CD4-positive, alpha-beta T cell (primary cell): Measurements from ENCODE around the gene NAV2. TPM values are rescaled to one million over a fixed set of nuclear protein-coding genes. Genes with fewer than 3 reads are reported as not detected.

Experiments used
- ATAC-seq: fragments of 200-7000 bp; cut with Tn5 transposase; one replicate; pipeline ENCODE4 v1.10.0; 2022; ENCODE audit warnings: mild to moderate bottlenecking; ENCODE audit not compliant: poor library complexity
- CTCF ChIA-PET: fragments of 350-600 bp; sonication (Branson Sonifier 250); formaldehyde crosslinking; loops from one replicate; lab custom pipeline; 2021; ENCODE audit warnings: antibody characterized with exemption, inconsistent platforms; lab: Charles Lee
- POLR2A ChIA-PET: fragments of 350-600 bp; sonication (Branson Sonifier 250); formaldehyde crosslinking; loops from one replicate; lab custom pipeline; 2021; ENCODE audit warnings: antibody characterized with exemption, inconsistent platforms; lab: Charles Lee
- DNase-seq, 14 experiments: peaks; one replicate each; pipeline ENCODE4 v3.0.0-alpha.2; 2013 to 2020; ENCODE audit warnings: mixed read lengths in 2 of 14
- H3K27ac ChIP-seq, 2 donors: one replicate each; pipeline versions ENCODE4 v1.5.1 to v1.7.0; 2013; ENCODE audit warnings: low read length in 2 of 2, low read depth in 1 of 2, mild to moderate bottlenecking in 1 of 2
- H3K27me3 ChIP-seq, 2 experiments: 1 replicate in 1 of 2; 2 replicates in 1 of 2; pipeline versions ENCODE4 v1.6.1 to v1.7.0; 2013; ENCODE audit warnings: low read length in 2 of 2, control low read depth in 1 of 2, mild to moderate bottlenecking in 1 of 2, moderate library complexity in 1 of 2; ENCODE audit not compliant: insufficient read depth in 2 of 2, control insufficient read depth in 1 of 2
- H3K36me3 ChIP-seq: one replicate; pipeline ENCODE4 v1.6.1; 2013; ENCODE audit warnings: low read length, control low read depth; ENCODE audit not compliant: insufficient read depth
- H3K4me1 ChIP-seq: one replicate; pipeline ENCODE4 v1.6.1; 2013; ENCODE audit warnings: low read length, control low read depth; ENCODE audit not compliant: insufficient read depth
- H3K4me3 ChIP-seq: one replicate; pipeline ENCODE4 v1.5.1; 2013; ENCODE audit warnings: mild to moderate bottlenecking, low read length, moderate library complexity
- H3K9me3 ChIP-seq, 2 experiments: 1 replicate in 1 of 2; 2 replicates in 1 of 2; pipeline versions ENCODE4 v1.6.1 to v1.7.0; 2013; ENCODE audit warnings: low read length in 2 of 2, mild to moderate bottlenecking in 2 of 2, control low read depth in 1 of 2, moderate library complexity in 1 of 2; ENCODE audit not compliant: control insufficient read depth in 1 of 2, insufficient read depth in 1 of 2
- H3K27ac Mint-ChIP-seq: one replicate; pipeline ENCODE4 v1.8.0; 2020; ENCODE audit warnings: mixed read lengths
- H3K27me3 Mint-ChIP-seq: one replicate; pipeline ENCODE4 v1.8.0; 2021; ENCODE audit warnings: mixed read lengths
- H3K36me3 Mint-ChIP-seq: one replicate; pipeline ENCODE4 v1.8.0; 2021; ENCODE audit warnings: low read depth, mixed read lengths
- H3K4me1 Mint-ChIP-seq: one replicate; pipeline ENCODE4 v1.8.0; 2021; ENCODE audit warnings: low read depth, mixed read lengths
- H3K4me3 Mint-ChIP-seq: one replicate; pipeline ENCODE4 v1.8.0; 2020; ENCODE audit warnings: mild to moderate bottlenecking, mixed read lengths
- H3K9me3 Mint-ChIP-seq: one replicate; pipeline ENCODE4 v1.8.0; 2020; ENCODE audit warnings: mixed read lengths
- intact Hi-C, 2 experiments: fragments of 100-400 bp; cut with DNase I in 1 of 2; cut with micrococcal nuclease in 1 of 2; formaldehyde crosslinking; loops; one replicate each; pipeline versions ENCODE4 v1.15.1 to v1.9.0; 2023 to 2025; cut with DNase I, micrococcal nuclease
- total RNA-seq, 174 experiments: library from RNA in 2 of 174; stranded (reverse) in 2 of 174; gene quantifications; one replicate each; pipeline ENCODE4 v1.2.3 and lab custom pipeline; 2021 to 2026
- TF ChIP-seq, protein P1 (sequence below): fragments of 200-600 bp; IDR thresholded peaks from one replicate; pipeline ENCODE4 v1.8.0; 2022; ENCODE audit warnings: antibody characterized with exemption, mild to moderate bottlenecking

NAV2 gene
- total RNA-seq, 2 experiments from 2014 or later = 0.55 to 0.64 TPM

DNA sequence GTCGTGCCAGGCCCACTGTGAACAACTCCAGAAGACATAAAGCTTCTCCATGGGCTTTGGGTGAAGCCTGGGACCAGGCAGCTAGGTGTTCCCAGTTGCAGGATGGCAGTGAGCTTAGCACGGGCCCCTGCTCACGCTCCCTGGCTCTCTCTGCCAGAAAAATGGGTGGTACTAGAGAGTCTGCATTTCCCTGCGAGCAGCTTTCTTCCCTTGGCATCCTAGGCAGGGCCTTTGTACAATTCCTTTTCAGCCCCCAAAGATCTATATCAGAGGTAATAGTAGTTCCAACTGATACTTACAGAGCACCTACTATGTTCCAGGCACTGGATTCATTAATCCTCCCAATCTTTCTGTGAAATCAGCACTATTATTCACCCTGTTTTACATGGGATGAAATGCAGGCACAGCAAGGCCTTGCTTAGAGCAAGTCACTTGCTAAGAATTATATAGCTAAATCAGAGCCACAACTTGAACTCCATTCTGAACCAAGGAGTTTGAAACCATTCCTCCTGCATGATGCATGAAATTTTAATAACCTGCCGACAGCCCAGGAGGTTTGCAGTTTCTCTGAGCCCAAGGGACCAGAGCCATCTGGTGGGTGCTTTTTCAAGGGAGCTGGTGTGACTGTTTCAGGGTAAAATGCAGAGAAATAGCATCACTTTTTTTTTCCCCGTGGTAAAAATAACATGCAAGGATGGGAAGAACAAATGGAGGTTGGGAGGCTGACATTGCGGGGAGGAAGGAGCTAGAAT, 22.7 kb downstream of the NAV2 start:
- ChIA-PET POLR2A (no interaction called here), CTCF (interaction anchor here (0.7 to 1.2 kb wide), 2 partner anchors 172 to 179 kb away, joined by 3 read pairs; no protein-coding TSS in a partner anchor)
- no peak for DNase-seq
- Mint-ChIP-seq H3K27me3 (peaks cover 17% of the 10 kb centered on the region), H3K9me3 (no peaks in the 10 kb centered on the region), H3K27ac (no peak overlapping the region), H3K4me3 (no peak overlapping the region), H3K36me3 (no peaks in the 10 kb centered on the region), H3K4me1 (no peaks in the 10 kb centered on the region)
- ATAC-seq = no peak
- H3K4me3 ChIP-seq = no peak overlapping the region
- H3K9me3 ChIP-seq = no peaks in the 10 kb centered on the region
- H3K4me1 ChIP-seq = no peaks in the 10 kb centered on the region
- no peaks in the 10 kb centered on the region for H3K27me3 ChIP-seq
- intact Hi-C loops = loop anchor here in 1 of 2 experiments (10.0 kb wide), 1 partner anchor 59 kb away; no protein-coding TSS in a partner anchor
- no peak overlapping the region for H3K27ac ChIP-seq
- no peaks in the 10 kb centered on the region for H3K36me3 ChIP-seq
- TF ChIP-seq, protein P1, sequence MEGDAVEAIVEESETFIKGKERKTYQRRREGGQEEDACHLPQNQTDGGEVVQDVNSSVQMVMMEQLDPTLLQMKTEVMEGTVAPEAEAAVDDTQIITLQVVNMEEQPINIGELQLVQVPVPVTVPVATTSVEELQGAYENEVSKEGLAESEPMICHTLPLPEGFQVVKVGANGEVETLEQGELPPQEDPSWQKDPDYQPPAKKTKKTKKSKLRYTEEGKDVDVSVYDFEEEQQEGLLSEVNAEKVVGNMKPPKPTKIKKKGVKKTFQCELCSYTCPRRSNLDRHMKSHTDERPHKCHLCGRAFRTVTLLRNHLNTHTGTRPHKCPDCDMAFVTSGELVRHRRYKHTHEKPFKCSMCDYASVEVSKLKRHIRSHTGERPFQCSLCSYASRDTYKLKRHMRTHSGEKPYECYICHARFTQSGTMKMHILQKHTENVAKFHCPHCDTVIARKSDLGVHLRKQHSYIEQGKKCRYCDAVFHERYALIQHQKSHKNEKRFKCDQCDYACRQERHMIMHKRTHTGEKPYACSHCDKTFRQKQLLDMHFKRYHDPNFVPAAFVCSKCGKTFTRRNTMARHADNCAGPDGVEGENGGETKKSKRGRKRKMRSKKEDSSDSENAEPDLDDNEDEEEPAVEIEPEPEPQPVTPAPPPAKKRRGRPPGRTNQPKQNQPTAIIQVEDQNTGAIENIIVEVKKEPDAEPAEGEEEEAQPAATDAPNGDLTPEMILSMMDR = no peak

DNA sequence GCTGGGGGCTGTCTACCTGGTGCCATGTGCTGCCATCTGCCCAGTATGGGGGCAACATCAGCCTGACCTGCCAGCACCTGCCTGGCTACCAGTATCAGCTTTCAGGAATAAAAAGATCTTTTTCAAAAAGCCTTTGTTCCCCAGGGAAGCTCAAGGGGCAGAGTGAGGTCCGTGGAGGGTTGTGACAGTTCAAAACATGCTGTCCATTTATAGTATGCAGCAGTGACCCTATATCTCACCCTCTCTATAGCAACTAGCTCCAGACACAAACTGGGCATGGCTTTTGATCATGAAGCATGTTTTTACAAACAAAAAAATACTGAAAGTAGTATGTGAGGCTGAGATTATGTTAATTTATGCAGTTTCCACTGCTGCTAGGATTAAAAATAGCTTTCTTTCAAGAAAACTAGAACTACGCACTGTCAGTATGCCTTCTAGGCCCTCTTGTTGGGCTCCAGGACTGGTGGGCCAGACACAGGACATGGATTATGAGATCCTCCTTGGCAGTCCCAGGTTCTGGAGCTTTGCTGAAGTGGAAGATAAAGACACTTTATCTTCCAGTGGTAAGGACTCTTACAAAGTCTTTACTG, 23.4 kb downstream of the NAV2 start:
- Histone ChIP-seq H3K4me3 (no peak overlapping the region), H3K27ac (no peak overlapping the region), H3K27me3 (no peaks in the 10 kb centered on the region), H3K4me1 (no peaks in the 10 kb centered on the region), H3K9me3 (no peaks in the 10 kb centered on the region), H3K36me3 (no peaks in the 10 kb centered on the region)
- ATAC-seq = no peak
- H3K4me3 Mint-ChIP-seq = no peak overlapping the region
- no peaks in the 10 kb centered on the region for H3K4me1 Mint-ChIP-seq
- POLR2A ChIA-PET = no interaction called here
- TF ChIP-seq, protein P1 = no peak
- H3K9me3 Mint-ChIP-seq = no peaks in the 10 kb centered on the region
- no peak overlapping the region for H3K27ac Mint-ChIP-seq
- DNase-seq = no peak
- CTCF ChIA-PET = interaction anchor here (1.2 kb wide), 1 partner anchor 180 kb away, joined by 3 read pairs; no protein-coding TSS in a partner anchor
- H3K27me3 Mint-ChIP-seq = peaks cover 17% of the 10 kb centered on the region
- intact Hi-C loops = loop anchor here in 1 of 2 experiments (10.0 kb wide), 1 partner anchor 59 kb away; no protein-coding TSS in a partner anchor
- H3K36me3 Mint-ChIP-seq = no peaks in the 10 kb centered on the region

DNA sequence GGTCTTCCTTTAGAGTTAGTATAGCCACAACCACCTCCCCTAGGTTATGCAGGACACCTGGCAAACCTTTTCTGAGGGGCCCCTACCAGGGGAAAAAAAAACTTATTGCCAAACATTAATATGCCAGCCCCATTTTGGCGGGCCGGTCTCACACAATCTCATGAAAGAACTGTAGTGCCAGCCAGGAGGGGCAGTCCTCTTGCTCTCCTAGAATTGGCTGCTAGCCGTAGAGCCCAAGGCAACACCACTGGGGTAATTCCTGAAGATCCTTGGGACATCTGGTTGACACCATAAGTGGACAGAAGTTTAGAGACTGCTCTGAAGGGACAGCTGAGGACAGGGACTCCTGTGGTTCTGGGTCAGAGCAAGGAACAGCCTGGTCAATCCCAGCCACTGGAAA, 24.2 kb downstream of the NAV2 start:
- Mint-ChIP-seq H3K4me3 (no peak overlapping the region), H3K27me3 (peaks cover 17% of the 10 kb centered on the region), H3K36me3 (no peaks in the 10 kb centered on the region), H3K27ac (no peak overlapping the region), H3K9me3 (no peaks in the 10 kb centered on the region), H3K4me1 (no peaks in the 10 kb centered on the region)
- ChIA-PET POLR2A (no interaction called here), CTCF (interaction anchor here (1.2 kb wide), 1 partner anchor 180 kb away, joined by 3 read pairs; no protein-coding TSS in a partner anchor)
- no peaks in the 10 kb centered on the region for H3K4me1 ChIP-seq
- H3K36me3 ChIP-seq = no peaks in the 10 kb centered on the region
- ATAC-seq (no peak), DNase-seq (no peak)
- TF ChIP-seq, protein P1 = no peak
- intact Hi-C loops = loop anchor here in 1 of 2 experiments (10.0 kb wide), 1 partner anchor 58 kb away; no protein-coding TSS in a partner anchor
- no peak overlapping the region for H3K4me3 ChIP-seq
- no peaks in the 10 kb centered on the region for H3K9me3 ChIP-seq
- H3K27ac ChIP-seq = no peak overlapping the region
- no peaks in the 10 kb centered on the region for H3K27me3 ChIP-seq
